ENCODE measurements around the gene RASSF5.

The RASSF5 gene

DNA sequence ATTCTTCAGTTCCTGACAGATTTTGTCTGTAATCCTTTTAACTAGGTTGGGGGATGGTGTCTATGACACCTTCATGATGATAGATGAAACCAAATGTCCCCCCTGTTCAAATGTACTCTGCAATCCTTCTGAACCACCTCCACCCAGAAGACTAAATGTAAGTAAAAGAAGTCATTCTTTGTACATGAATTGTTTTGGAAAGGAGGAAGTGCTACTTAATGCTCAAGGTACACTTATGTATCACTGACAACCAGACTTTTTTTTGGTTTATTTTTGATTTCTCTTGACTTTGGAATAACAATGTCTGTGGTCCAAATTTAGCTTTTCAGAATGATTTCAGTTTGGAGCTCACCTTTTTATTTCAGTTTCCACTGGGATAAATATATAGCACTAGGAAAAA, 130.3 kb downstream of the RASSF5 start:
- Histone ChIP-seq H3K9me3 (ENCODE audit: control insufficient read depth in 2 of 2, low read length in 2 of 2) (no peaks in the 10 kb centered on the region), H3K27ac (ENCODE audit: low read length) (no peak overlapping the region), H3K36me3 (ENCODE audit: control insufficient read depth in 2 of 2, insufficient read depth in 2 of 2, low read length in 2 of 2) (no peaks in the 10 kb centered on the region), H3K4me1 (ENCODE audit: control insufficient read depth, insufficient read depth, low read length) (peaks cover 11% of the 10 kb centered on the region), H3K9ac (ENCODE audit: low read length in 2 of 2) (no peak overlapping the region), H3K4me3 (ENCODE audit: low read length in 2 of 2) (no peak overlapping the region), H3K27me3 (ENCODE audit: control insufficient read depth in 1 of 2, insufficient read depth in 2 of 2, low read length in 2 of 2) (no peaks in the 10 kb centered on the region)

Data from stomach smooth muscle (tissue), 2 donors.